Measurements from ENCODE around the gene KIR3DL3. TPM values are rescaled to one million over a fixed set of nuclear protein-coding genes. Genes with fewer than 3 reads are reported as not detected.
"Not testable (repeated sequence)": the region's sequence is repeated elsewhere in the genome, so short reads cannot be mapped to it uniquely, and the experiment has no call there.

Gene KIR3DL3
- total and polyA plus RNA-seq, 2 donors (not counting 1 experiment from before 2014, with no cell fraction given): not detected

DNA sequence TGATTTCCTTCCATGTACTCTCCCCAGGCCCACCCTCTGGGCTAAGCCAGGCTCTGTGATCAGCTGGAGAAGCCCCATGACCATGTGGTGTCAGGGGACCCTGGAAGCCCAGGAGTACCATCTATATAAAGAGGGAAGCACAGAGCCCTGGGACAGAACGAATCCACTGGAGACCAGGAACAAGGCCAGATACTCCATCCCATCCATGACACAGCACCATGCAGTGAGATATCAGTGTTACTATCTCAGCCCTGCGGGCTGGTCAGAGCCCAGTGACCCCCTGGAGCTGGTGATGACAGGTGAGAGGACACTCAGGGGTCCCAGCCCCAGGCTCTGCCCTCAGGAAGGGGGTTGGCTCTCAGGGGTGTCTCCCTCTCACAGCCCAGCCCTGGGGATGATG, 27.5 kb upstream of the KIR3DL3 start:
- Mint-ChIP-seq H3K9me3 (ENCODE audit: insufficient read depth) (no peaks in the 10 kb centered on the region), H3K4me3 (no peak overlapping the region), H3K4me1 (no peaks in the 10 kb centered on the region), H3K27me3 (peaks cover 48% of the 10 kb centered on the region), H3K27ac (no peak overlapping the region)
- peaks cover 0 to 3% of the 10 kb centered on the region in 2 donors for H3K4me1 ChIP-seq (ENCODE audit: control insufficient read depth in 2 of 2, insufficient read depth in 2 of 2, low read length in 2 of 2)
- H3K27ac ChIP-seq (ENCODE audit: low read length in 2 of 2): no peak overlapping the region
- intact Hi-C loops (cut with micrococcal nuclease): no loop called here
- peaks cover 0 to under 1% (median 0%) of the 10 kb centered on the region in 3 donors for H3K9me3 ChIP-seq (ENCODE audit: control extremely low read depth in 1 of 3, control insufficient read depth in 2 of 3, insufficient read depth in 1 of 3, low read length in 2 of 3)
- no peak overlapping the region for H3K9ac ChIP-seq (ENCODE audit: low read length)
- DNase-seq (no peak), ATAC-seq (ENCODE audit: low read depth) (no peak)
- H3K4me3 ChIP-seq (ENCODE audit: control extremely low read depth in 1 of 5, extremely low read depth in 1 of 5, insufficient read depth in 1 of 5, low read depth in 2 of 5, low read length in 4 of 5): no peak overlapping the region
- TF ChIP-seq, protein P1, sequence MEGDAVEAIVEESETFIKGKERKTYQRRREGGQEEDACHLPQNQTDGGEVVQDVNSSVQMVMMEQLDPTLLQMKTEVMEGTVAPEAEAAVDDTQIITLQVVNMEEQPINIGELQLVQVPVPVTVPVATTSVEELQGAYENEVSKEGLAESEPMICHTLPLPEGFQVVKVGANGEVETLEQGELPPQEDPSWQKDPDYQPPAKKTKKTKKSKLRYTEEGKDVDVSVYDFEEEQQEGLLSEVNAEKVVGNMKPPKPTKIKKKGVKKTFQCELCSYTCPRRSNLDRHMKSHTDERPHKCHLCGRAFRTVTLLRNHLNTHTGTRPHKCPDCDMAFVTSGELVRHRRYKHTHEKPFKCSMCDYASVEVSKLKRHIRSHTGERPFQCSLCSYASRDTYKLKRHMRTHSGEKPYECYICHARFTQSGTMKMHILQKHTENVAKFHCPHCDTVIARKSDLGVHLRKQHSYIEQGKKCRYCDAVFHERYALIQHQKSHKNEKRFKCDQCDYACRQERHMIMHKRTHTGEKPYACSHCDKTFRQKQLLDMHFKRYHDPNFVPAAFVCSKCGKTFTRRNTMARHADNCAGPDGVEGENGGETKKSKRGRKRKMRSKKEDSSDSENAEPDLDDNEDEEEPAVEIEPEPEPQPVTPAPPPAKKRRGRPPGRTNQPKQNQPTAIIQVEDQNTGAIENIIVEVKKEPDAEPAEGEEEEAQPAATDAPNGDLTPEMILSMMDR (IDR thresholded peaks at IDR 0.05): no peak
- TF ChIP-seq EZH2 (IDR thresholded peaks at IDR 0.05; ENCODE audit: borderline replicate concordance, insufficient read depth, low read depth, low read length, poor library complexity, severe bottlenecking): no peak
- H3K4me2 ChIP-seq (replicated peaks; ENCODE audit: low read depth, low read length, poor library complexity, severe bottlenecking): no peak overlapping the region
- no peaks in the 10 kb centered on the region for H4K20me1 ChIP-seq (ENCODE audit: control insufficient read depth, insufficient read depth, low read length, poor library complexity, severe bottlenecking)
- POLR2A ChIA-PET: no interaction called here
- H3K36me3 ChIP-seq (replicated peaks in 1 of 2; ENCODE audit: control extremely low read depth in 1 of 2, control insufficient read depth in 1 of 2, extremely low read depth in 1 of 2, insufficient read depth in 2 of 2, low read length in 1 of 2): no peaks in the 10 kb centered on the region
- H3K27me3 ChIP-seq (replicated peaks in 1 of 4; ENCODE audit: control extremely low read depth in 1 of 4, control insufficient read depth in 3 of 4, insufficient read depth in 4 of 4, low read length in 3 of 4): peaks cover 0 to 13% (median 4%) of the 10 kb centered on the region in 4 experiments
- CTCF ChIA-PET: no interaction called here
- H3K79me2 ChIP-seq (ENCODE audit: control insufficient read depth, insufficient read depth, low read length): no peaks in the 10 kb centered on the region
- no CpG with 5 or more reads among the region's 2 CpGs for WGBS (ENCODE audit: insufficient coverage)
- H2AFZ ChIP-seq (ENCODE audit: insufficient read depth, low read depth, low read length, poor library complexity, severe bottlenecking): no peak overlapping the region

DNA sequence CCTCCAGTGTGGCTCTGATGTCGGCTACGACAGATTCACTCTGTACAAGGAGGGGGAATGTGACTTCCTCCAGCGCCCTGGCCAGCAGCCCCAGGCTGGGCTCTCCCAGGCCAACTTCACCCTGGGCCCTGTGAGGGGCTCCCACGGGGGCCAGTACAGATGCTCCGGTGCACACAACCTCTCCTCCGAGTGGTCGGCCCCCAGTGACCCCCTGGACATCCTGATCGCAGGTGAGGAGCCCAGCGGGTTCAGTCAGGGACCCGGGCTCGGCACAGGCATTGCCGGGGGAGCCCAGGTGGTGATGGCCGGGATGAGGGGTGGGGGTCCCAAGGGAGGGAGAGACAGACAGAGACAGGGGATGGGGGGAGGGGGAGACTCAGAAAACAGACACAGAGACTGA, 26.5 kb upstream of the KIR3DL3 start:
- H3K9me3 ChIP-seq (ENCODE audit: control extremely low read depth in 1 of 3, control insufficient read depth in 2 of 3, insufficient read depth in 1 of 3, low read length in 2 of 3); H3K4me3 Mint-ChIP-seq; H3K9ac ChIP-seq (ENCODE audit: low read length); DNase-seq; H3K36me3 ChIP-seq (replicated peaks in 1 of 2; ENCODE audit: control extremely low read depth in 1 of 2, control insufficient read depth in 1 of 2, extremely low read depth in 1 of 2, insufficient read depth in 2 of 2, low read length in 1 of 2); POLR2A ChIA-PET; H3K4me1 ChIP-seq (ENCODE audit: control insufficient read depth in 2 of 2, insufficient read depth in 2 of 2, low read length in 2 of 2); CTCF ChIA-PET; ATAC-seq (ENCODE audit: low read depth); H3K27ac Mint-ChIP-seq; H3K4me2 ChIP-seq (replicated peaks; ENCODE audit: low read depth, low read length, poor library complexity, severe bottlenecking); H3K4me3 ChIP-seq (ENCODE audit: control extremely low read depth in 1 of 5, extremely low read depth in 1 of 5, insufficient read depth in 1 of 5, low read depth in 2 of 5, low read length in 4 of 5); H2AFZ ChIP-seq (ENCODE audit: insufficient read depth, low read depth, low read length, poor library complexity, severe bottlenecking); H3K27ac ChIP-seq (ENCODE audit: low read length in 2 of 2); H3K79me2 ChIP-seq (ENCODE audit: control insufficient read depth, insufficient read depth, low read length); H4K20me1 ChIP-seq (ENCODE audit: control insufficient read depth, insufficient read depth, low read length, poor library complexity, severe bottlenecking); H3K27me3 ChIP-seq (replicated peaks in 1 of 4; ENCODE audit: control extremely low read depth in 1 of 4, control insufficient read depth in 3 of 4, insufficient read depth in 4 of 4, low read length in 3 of 4); H3K9me3 Mint-ChIP-seq (ENCODE audit: insufficient read depth); intact Hi-C loops (cut with micrococcal nuclease); H3K4me1 Mint-ChIP-seq: not testable (repeated sequence)
- H3K27me3 Mint-ChIP-seq: peaks cover 43% of the 10 kb centered on the region
- 88% methylated on average over 12 of the region's 13 CpGs for WGBS (ENCODE audit: insufficient coverage)

All from B cell (primary cell).